Anterior cingulate cortex (tissue), 58 donors: Measurements from ENCODE around the gene SYT13.
"Not testable (repeated sequence)": the region's sequence is repeated elsewhere in the genome, so short reads cannot be mapped to it uniquely, and the experiment has no call there.

Source experiments
- DNase-seq, 58 donors: peaks; one replicate each; lab custom pipeline; 2025; lab: John Stamatoyannopoulos, UW

The SYT13 gene

GRCh38 chr11:45250035-45250718 lies 36.0 kb downstream of the SYT13 start:
- peak in 6 of 58 donors; percentile 16 to 41 (median 22) for DNase-seq

GRCh38 chr11:45249372-45249771 lies 36.8 kb downstream of the SYT13 start:
- not testable (repeated sequence) for DNase-seq

- DNase-seq: no peak
Observed at GRCh38 chr11:45248501-45249011, 37.6 kb downstream of the SYT13 start.

- no peak for DNase-seq
Observed at GRCh38 chr11:45247433-45247832, 38.7 kb downstream of the SYT13 start.

- no peak for DNase-seq
Observed at GRCh38 chr11:45246241-45246640, 39.9 kb downstream of the SYT13 start.

- DNase-seq: peak in 25 of 58 donors; percentile 9 to 70 (median 29)
Observed at GRCh38 chr11:45245218-45246045, 40.7 kb downstream of the SYT13 start.

- DNase-seq: no peak
Observed at GRCh38 chr11:45243967-45244366, 42.2 kb downstream of the SYT13 start.

GRCh38 chr11:45239733-45240132 lies 46.4 kb downstream of the SYT13 start:
- no peak for DNase-seq

GRCh38 chr11:45238724-45239123 lies 47.4 kb downstream of the SYT13 start:
- no peak for DNase-seq

- peak in 6 of 58 donors; percentile 15 to 34 (median 25) for DNase-seq
Observed at GRCh38 chr11:45237711-45238315, 48.3 kb downstream of the SYT13 start.

GRCh38 chr11:45234306-45235006 lies 51.7 kb downstream of the SYT13 start:
- DNase-seq: no peak

GRCh38 chr11:45233804-45234170 lies 52.4 kb downstream of the SYT13 start:
- no peak for DNase-seq

- DNase-seq: peak in 35 of 58 donors; percentile 6 to 68 (median 26)
Observed at GRCh38 chr11:45233121-45233803, 52.9 kb downstream of the SYT13 start.

GRCh38 chr11:45232341-45233080 lies 53.6 kb downstream of the SYT13 start:
- peak in 3 of 58 donors; percentile 6 to 24 (median 19) for DNase-seq

- DNase-seq: no peak
Observed at GRCh38 chr11:45229401-45230020, 56.6 kb downstream of the SYT13 start.

- no peak for DNase-seq
Observed at GRCh38 chr11:45227836-45228235, 58.3 kb downstream of the SYT13 start.

- no peak for DNase-seq
Observed at GRCh38 chr11:45226901-45227300, 59.2 kb downstream of the SYT13 start.

GRCh38 chr11:45225961-45226871 lies 59.9 kb downstream of the SYT13 start:
- DNase-seq: no peak
